HCT116 (cell line): ENCODE results near the gene IL17REL. TPM values are rescaled to one million over a fixed set of nuclear protein-coding genes. Genes with fewer than 3 reads are reported as not detected.

Experiments
- ATAC-seq: fragments of 200-7000 bp; cut with Tn5 transposase; 2 replicates; pipeline ENCODE4 v1.9.1; 2020; ENCODE audit warnings: mild to moderate bottlenecking, moderate library complexity
- BruUV-seq: library from RNA; stranded (reverse); fragments of 400-500 nt; replicated peaks from 2 replicates; lab custom pipeline; 2021; lab: Mats Ljungman, UMichigan
- CTCF ChIA-PET: fragments of 300-600 bp; sonication (Branson Sonifier 250); formaldehyde crosslinking; loops from one replicate; lab custom pipeline; 2021; ENCODE audit warnings: antibody characterized with exemption; lab: Charles Lee
- POLR2A ChIA-PET: fragments of 300-600, 350-600 bp; sonication (Branson Sonifier 250); formaldehyde crosslinking; loops from one replicate; lab custom pipeline; 2021; ENCODE audit warnings: antibody characterized with exemption; lab: Charles Lee
- RAD21 ChIA-PET, 2 experiments: fragments of 300-600 bp; sonication (Branson Sonifier 250); formaldehyde crosslinking; loops; one replicate each; lab custom pipeline; 2023; ENCODE audit warnings: low total read pairs in 2 of 2; ENCODE audit not compliant: uncharacterized antibody in 2 of 2, unreplicated experiment in 2 of 2, low non-redundant PET in 1 of 2; lab: Charles Lee
- DNase-seq: peaks from one replicate; pipeline ENCODE4 v3.0.0-alpha.2; 2010; ENCODE audit warnings: low read depth, low spot score
- H2AFZ ChIP-seq: fragments of 200-600 bp; shearing (Covaris generic), sonication (generic); 2 replicates; pipeline ENCODE4 v1.6.1; 2017; ENCODE audit warnings: low read depth, mixed run types, mixed read lengths, antibody characterized with exemption, low read length; ENCODE audit not compliant: poor library complexity, severe bottlenecking
- H3K27ac ChIP-seq: 2 replicates; pipeline ENCODE4 v1.5.1; 2012; ENCODE audit warnings: low read depth, low read length
- H3K27me3 ChIP-seq: fragments of 200-600 bp; sonication (generic); 2 replicates; pipeline ENCODE4 v1.6.1; 2016; ENCODE audit warnings: mixed run types, low read length, mixed read lengths; ENCODE audit not compliant: insufficient read depth
- H3K36me3 ChIP-seq, 2 experiments: fragments of 200-500 bp in 1 of 2; fragments of 200-600 bp in 1 of 2; sonication (Bioruptor generic) in 1 of 2; sonication (generic) in 1 of 2; 2 replicates each; pipeline versions ENCODE4 v1.5.1 to v1.6.1; 2014 to 2016; ENCODE audit warnings: low read length in 2 of 2, inconsistent platforms in 1 of 2, mixed read lengths in 1 of 2, mixed run types in 1 of 2; ENCODE audit not compliant: insufficient read depth in 2 of 2, control insufficient read depth in 1 of 2
- H3K4me1 ChIP-seq, 2 experiments: fragments of 200-600 bp in 1 of 2; sonication (generic) in 1 of 2; 2 replicates each; pipeline versions ENCODE4 v1.5.1 to v1.6.1; 2012 to 2017; ENCODE audit warnings: low read length in 2 of 2, inconsistent platforms in 1 of 2, mild to moderate bottlenecking in 1 of 2, mixed read lengths in 1 of 2, mixed run types in 1 of 2, moderate library complexity in 1 of 2; ENCODE audit not compliant: insufficient read depth in 2 of 2, control insufficient read depth in 1 of 2
- H3K4me2 ChIP-seq: fragments of 200-600 bp; sonication (generic); 2 replicates; pipeline ENCODE4 v1.6.1; 2017; ENCODE audit warnings: mixed run types, low read length, mixed read lengths
- H3K4me3 ChIP-seq, 2 experiments: fragments of 200-600 bp in 1 of 2; sonication (generic) in 1 of 2; replicated peaks in 1 of 2; 2 replicates each; pipeline ENCODE4 v1.5.1; 2011 to 2016; ENCODE audit warnings: low read length in 2 of 2, control low read depth in 1 of 2, low read depth in 1 of 2, mild to moderate bottlenecking in 1 of 2, mixed read lengths in 1 of 2, mixed run types in 1 of 2
- H3K79me2 ChIP-seq: fragments of 200-600 bp; sonication (generic); 2 replicates; pipeline ENCODE4 v1.6.1; 2017; ENCODE audit warnings: mild to moderate bottlenecking, mixed run types, low read length, moderate library complexity, mixed read lengths; ENCODE audit not compliant: insufficient read depth
- H3K9ac ChIP-seq: fragments of 200-600 bp; sonication (generic); 2 replicates; pipeline ENCODE4 v1.6.1; 2016; ENCODE audit warnings: low read length, mixed read lengths
- H3K9me2 ChIP-seq: fragments of 200-600 bp; sonication (generic), shearing (Covaris generic); 2 replicates; pipeline ENCODE4 v1.6.1; 2017; ENCODE audit warnings: mixed run types, mild to moderate bottlenecking, moderate library complexity; ENCODE audit not compliant: insufficient read depth
- H3K9me3 ChIP-seq, 2 experiments: fragments of 200-500 bp in 1 of 2; fragments of 200-600 bp in 1 of 2; sonication (Bioruptor generic) in 1 of 2; sonication (generic) in 1 of 2; 2 replicates each; pipeline ENCODE4 v1.6.1; 2014 to 2017; ENCODE audit warnings: low read length in 2 of 2, mixed read lengths in 2 of 2, inconsistent platforms in 1 of 2, low read depth in 1 of 2, mild to moderate bottlenecking in 1 of 2, mixed run types in 1 of 2, moderate library complexity in 1 of 2; ENCODE audit not compliant: control insufficient read depth in 1 of 2, insufficient read depth in 1 of 2
- H4K20me1 ChIP-seq: fragments of 200-600 bp; sonication (generic), shearing (Covaris generic); 2 replicates; pipeline ENCODE4 v1.6.1; 2017; ENCODE audit warnings: mixed run types, mild to moderate bottlenecking, moderate library complexity; ENCODE audit not compliant: insufficient read depth
- CBX3 ChIP-seq: IDR thresholded peaks from 2 replicates; pipeline ENCODE4 v1.6.1; 2012; ENCODE audit warnings: low read depth
- CEBPB ChIP-seq: IDR thresholded peaks from 2 replicates; pipeline ENCODE4 v1.6.1; 2012; ENCODE audit warnings: low read depth
- EGR1 ChIP-seq: IDR thresholded peaks from 2 replicates; pipeline ENCODE4 v1.6.1; 2012; ENCODE audit warnings: low read depth
- EZH2 ChIP-seq: fragments of 200-600 bp; sonication (generic); IDR thresholded peaks from 2 replicates; pipeline ENCODE4 v1.6.1; 2017; ENCODE audit warnings: antibody characterized with exemption, mixed run types
- EZH2phosphoT487 ChIP-seq: fragments of 200-600 bp; IDR thresholded peaks from 2 replicates; pipeline ENCODE4 v1.6.1; 2018; ENCODE audit warnings: antibody characterized with exemption, borderline replicate concordance
- POLR2A ChIP-seq: IDR thresholded peaks from 2 replicates; pipeline ENCODE4 v1.7.0; 2011; ENCODE audit warnings: borderline replicate concordance; ENCODE audit not compliant: insufficient read depth, insufficient read length; ENCODE audit errors: extremely low read depth
- SRF ChIP-seq: IDR thresholded peaks from 2 replicates; pipeline ENCODE4 v1.6.1; 2012; ENCODE audit warnings: low read depth
- intact Hi-C: fragments of 100-400 bp; cut with micrococcal nuclease; formaldehyde crosslinking; loops from 2 replicates; pipeline ENCODE4 v1.10.0; 2022
- total RNA-seq: library from RNA; stranded (reverse); gene quantifications from one replicate; pipeline ENCODE4 v1.2.1, GENCODE V29; 2021; ENCODE audit not compliant: unreplicated experiment
- TF ChIP-seq, protein P1 (sequence below): IDR thresholded peaks from 2 replicates; pipeline ENCODE4 v1.6.1; 2012; ENCODE audit warnings: low read depth

The IL17REL gene
- total RNA-seq, 1 experiment from 2014 or later, result not detected

DNA sequence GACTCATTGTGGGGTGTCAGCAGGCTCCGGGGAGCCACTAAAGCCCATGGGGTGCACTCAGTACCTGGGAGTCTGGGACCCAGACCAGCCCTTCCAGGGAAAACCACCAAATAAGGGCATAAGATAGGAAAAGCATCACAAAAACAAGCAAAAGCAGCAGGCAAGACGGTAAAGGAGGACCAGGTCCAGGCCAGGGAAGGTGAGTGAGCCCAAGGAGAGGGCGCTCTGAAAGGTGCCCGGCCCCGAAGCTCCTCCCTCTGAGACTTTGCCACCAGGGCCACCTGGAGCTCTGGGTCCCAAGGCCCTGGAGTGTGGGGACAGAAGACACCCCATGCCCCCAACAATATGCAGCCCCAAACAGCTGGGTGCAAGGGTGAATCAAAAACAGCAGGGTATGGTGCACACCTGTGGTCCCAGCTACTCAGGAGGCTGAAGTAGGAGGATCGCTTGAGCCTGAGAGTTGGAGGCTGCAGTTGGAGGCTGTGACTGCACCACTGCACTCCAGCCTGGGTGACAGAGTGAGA is 5.2 kb upstream of the IL17REL start:
- no peak for ATAC-seq
- CTCF ChIA-PET, result no interaction called here
- no peak overlapping the region for H3K27ac ChIP-seq
- TF ChIP-seq EZH2 (no peak), EZH2phosphoT487 (no peak), POLR2A (no peak), CBX3 (no peak), SRF (no peak), EGR1 (no peak), CEBPB (no peak)
- TF ChIP-seq, protein P1, sequence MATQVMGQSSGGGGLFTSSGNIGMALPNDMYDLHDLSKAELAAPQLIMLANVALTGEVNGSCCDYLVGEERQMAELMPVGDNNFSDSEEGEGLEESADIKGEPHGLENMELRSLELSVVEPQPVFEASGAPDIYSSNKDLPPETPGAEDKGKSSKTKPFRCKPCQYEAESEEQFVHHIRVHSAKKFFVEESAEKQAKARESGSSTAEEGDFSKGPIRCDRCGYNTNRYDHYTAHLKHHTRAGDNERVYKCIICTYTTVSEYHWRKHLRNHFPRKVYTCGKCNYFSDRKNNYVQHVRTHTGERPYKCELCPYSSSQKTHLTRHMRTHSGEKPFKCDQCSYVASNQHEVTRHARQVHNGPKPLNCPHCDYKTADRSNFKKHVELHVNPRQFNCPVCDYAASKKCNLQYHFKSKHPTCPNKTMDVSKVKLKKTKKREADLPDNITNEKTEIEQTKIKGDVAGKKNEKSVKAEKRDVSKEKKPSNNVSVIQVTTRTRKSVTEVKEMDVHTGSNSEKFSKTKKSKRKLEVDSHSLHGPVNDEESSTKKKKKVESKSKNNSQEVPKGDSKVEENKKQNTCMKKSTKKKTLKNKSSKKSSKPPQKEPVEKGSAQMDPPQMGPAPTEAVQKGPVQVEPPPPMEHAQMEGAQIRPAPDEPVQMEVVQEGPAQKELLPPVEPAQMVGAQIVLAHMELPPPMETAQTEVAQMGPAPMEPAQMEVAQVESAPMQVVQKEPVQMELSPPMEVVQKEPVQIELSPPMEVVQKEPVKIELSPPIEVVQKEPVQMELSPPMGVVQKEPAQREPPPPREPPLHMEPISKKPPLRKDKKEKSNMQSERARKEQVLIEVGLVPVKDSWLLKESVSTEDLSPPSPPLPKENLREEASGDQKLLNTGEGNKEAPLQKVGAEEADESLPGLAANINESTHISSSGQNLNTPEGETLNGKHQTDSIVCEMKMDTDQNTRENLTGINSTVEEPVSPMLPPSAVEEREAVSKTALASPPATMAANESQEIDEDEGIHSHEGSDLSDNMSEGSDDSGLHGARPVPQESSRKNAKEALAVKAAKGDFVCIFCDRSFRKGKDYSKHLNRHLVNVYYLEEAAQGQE, result no peak
- TF ChIP-seq, all 23 proteins: peak for 0
- Histone ChIP-seq H3K9me2 (no peaks in the 10 kb centered on the region), H2AFZ (no peak overlapping the region), H3K36me3 (no peaks in the 10 kb centered on the region), H3K4me1 (peaks cover 0 to 8% of the 10 kb centered on the region in 2 experiments; a peak in 1 of 4 replicates), H3K79me2 (no peaks in the 10 kb centered on the region), H3K9me3 (peaks cover 0 to 6% of the 10 kb centered on the region in 2 experiments; a peak in 1 of 4 replicates), H3K9ac (no peak overlapping the region), H3K27me3 (no peaks in the 10 kb centered on the region), H4K20me1 (no peaks in the 10 kb centered on the region), H3K4me2 (no peak overlapping the region), H3K4me3 (no peak overlapping the region)
- ChIA-PET RAD21 (no interaction called here), POLR2A (no interaction called here)
- intact Hi-C loops, result no loop called here
- no peak for DNase-seq
- no TSS peak for BruUV-seq
